C4-2B (cell line): ENCODE data around the gene OSBPL9.

Experiments used
- ZFX ChIP-seq: fragments of 450-650 bp; IDR thresholded peaks from 2 replicates; pipeline ENCODE4 v1.6.1; 2017
- TF ChIP-seq, protein P1 (sequence below): fragments of 450-650 bp; conservative IDR thresholded peaks from 2 replicates; pipeline ENCODE4 v1.5.1; 2017; ENCODE audit warnings: mild to moderate bottlenecking

DNA sequence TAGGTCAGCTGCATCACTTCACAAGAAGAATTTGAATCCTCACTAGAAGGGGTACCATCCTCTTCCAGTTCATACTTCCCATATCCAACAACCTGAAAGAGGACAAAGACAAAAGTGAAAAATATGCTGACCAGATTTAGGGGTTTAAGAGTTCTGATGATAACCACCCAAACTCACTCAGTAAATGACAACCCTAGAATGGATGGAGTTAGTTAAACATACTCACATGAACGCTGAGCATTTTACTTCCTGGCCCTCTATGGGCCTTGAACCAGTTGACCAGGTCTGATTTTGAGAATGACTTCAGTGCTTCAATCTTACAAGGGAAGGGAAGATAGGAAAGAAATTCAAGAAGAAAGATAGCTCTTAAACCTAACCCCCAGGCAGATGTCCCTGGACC is 172.4 kb downstream of the OSBPL9 start:
- TF ChIP-seq, protein P1, sequence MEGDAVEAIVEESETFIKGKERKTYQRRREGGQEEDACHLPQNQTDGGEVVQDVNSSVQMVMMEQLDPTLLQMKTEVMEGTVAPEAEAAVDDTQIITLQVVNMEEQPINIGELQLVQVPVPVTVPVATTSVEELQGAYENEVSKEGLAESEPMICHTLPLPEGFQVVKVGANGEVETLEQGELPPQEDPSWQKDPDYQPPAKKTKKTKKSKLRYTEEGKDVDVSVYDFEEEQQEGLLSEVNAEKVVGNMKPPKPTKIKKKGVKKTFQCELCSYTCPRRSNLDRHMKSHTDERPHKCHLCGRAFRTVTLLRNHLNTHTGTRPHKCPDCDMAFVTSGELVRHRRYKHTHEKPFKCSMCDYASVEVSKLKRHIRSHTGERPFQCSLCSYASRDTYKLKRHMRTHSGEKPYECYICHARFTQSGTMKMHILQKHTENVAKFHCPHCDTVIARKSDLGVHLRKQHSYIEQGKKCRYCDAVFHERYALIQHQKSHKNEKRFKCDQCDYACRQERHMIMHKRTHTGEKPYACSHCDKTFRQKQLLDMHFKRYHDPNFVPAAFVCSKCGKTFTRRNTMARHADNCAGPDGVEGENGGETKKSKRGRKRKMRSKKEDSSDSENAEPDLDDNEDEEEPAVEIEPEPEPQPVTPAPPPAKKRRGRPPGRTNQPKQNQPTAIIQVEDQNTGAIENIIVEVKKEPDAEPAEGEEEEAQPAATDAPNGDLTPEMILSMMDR = no peak
- TF ChIP-seq ZFX = no peak
